H1 (cell line): ENCODE data around the gene YARS1. TPM values are rescaled to one million over a fixed set of nuclear protein-coding genes. Genes with fewer than 3 reads are reported as not detected.

Experiments
- NANOG ChIP-seq: IDR thresholded peaks from 2 replicates; pipeline ENCODE4 v1.6.1; 2011; ENCODE audit warnings: low read length, low read depth, mild to moderate bottlenecking, inconsistent platforms; ENCODE audit not compliant: insufficient read depth, poor library complexity, severe bottlenecking
- RFX5 ChIP-seq: IDR thresholded peaks from 2 replicates; pipeline ENCODE4 v1.6.1; 2011; ENCODE audit warnings: low read depth, low read length, improper control_type of control experiment, borderline replicate concordance
- polyA plus RNA-seq, 7 experiments: library from polyadenylated mRNA; depleted of rRNA in 3 of 7; stranded (reverse) in 5 of 7; unstranded in 2 of 7; fragments of >200 nt in 5 of 7; fragments of 200-250 nt in 2 of 7; gene quantifications; 1 replicate in 5 of 7; 2 replicates in 1 of 7; 4 replicates in 1 of 7; pipeline versions ENCODE4 v1.2.1 to v1.2.3, GENCODE V29; 2011 to 2013; ENCODE audit warnings: missing spikeins in 2 of 7, mixed read lengths in 2 of 7
- total RNA-seq: library from RNA; stranded (reverse); fragmentation: NEBNext Ultra II Directional; extraction: Animal tissue kit (Norgen Biotek cat#: 25700); gene quantifications from 2 replicates; pipeline ENCODE4 v1.2.1, GENCODE V29; 2021

Gene YARS1
- total and polyA plus RNA-seq, 2 of the 8 experiments (the other 6 are each of a cell fraction or from before 2014, with no cell fraction given): 47.1 to 226 TPM

DNA sequence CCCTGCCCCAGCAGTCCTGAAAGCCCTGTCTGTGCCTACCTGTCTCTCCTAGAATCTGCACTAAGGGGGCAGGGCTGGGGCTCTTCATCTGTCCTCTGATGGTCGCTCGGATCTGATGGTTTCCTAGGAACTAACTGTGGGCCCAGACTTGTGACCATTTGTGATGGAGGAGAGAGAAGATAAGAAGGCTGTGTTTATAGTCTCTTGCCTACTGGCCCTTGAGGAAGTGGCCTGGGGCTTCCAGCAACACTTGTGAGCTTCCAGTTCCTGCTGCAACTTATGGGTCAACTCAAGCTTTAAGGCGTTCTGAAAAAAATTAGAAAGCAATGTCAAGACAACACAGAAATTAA, 61.4 kb downstream of the YARS1 start (continued):
- TF ChIP-seq NANOG (no peak), RFX5 (no peak)
- TF ChIP-seq, all 59 proteins: peak for 0
